ENCODE measurements around the gene AGMO. TPM values are rescaled to one million over a fixed set of nuclear protein-coding genes. Genes with fewer than 3 reads are reported as not detected.

Gene AGMO
- total RNA-seq: 0.60 to 3.8 TPM (median 0.72 TPM) in 3 replicates
- long read RNA-seq, partial matches to known transcripts: 0 of 1 reads
- long read RNA-seq, other reads (novel, unspliced or antisense): 0 of 1 reads

GRCh38 chr7:15561835-15562234 is at the start of gene AGMO:
TSS of gene AGMO (minus strand) at chr7:15562015.
- H3K27ac Mint-ChIP-seq (ENCODE audit: unreplicated experiment): peak within 1 kb of the TSS; percentile 88
- H3K27me3 Mint-ChIP-seq (ENCODE audit: low read depth): no peaks in the 10 kb centered on the region
- H3K9me3 Mint-ChIP-seq (ENCODE audit: low read depth): peaks cover 3% of the 10 kb centered on the region
- H3K36me3 Mint-ChIP-seq (ENCODE audit: low read depth): no peaks in the 10 kb centered on the region
- H3K4me1 Mint-ChIP-seq (ENCODE audit: low read depth): peaks cover 48% of the 10 kb centered on the region
- peak within 1 kb of the TSS; percentile 58 for H3K4me3 Mint-ChIP-seq (ENCODE audit: unreplicated experiment)
- no peak for DNase-seq (ENCODE audit: low spot score)
- peak; percentile 71 for TF ChIP-seq CTCF (IDR thresholded peaks at IDR 0.05)

GRCh38 chr7:15610503-15610902 is 48.7 kb upstream of the AGMO start:
- DNase-seq (ENCODE audit: low spot score): no peak
- Mint-ChIP-seq H3K4me1 (ENCODE audit: low read depth) (peaks cover 27% of the 10 kb centered on the region), H3K27ac (ENCODE audit: unreplicated experiment) (no peak overlapping the region), H3K4me3 (ENCODE audit: unreplicated experiment) (no peak overlapping the region), H3K27me3 (ENCODE audit: low read depth) (no peaks in the 10 kb centered on the region), H3K9me3 (ENCODE audit: low read depth) (no peaks in the 10 kb centered on the region), H3K36me3 (ENCODE audit: low read depth) (no peaks in the 10 kb centered on the region)
- TF ChIP-seq CTCF (IDR thresholded peaks at IDR 0.05): no peak

GRCh38 chr7:15609287-15609686 is 47.5 kb upstream of the AGMO start:
- Mint-ChIP-seq H3K36me3 (ENCODE audit: low read depth) (no peaks in the 10 kb centered on the region), H3K27me3 (ENCODE audit: low read depth) (no peaks in the 10 kb centered on the region)

GRCh38 chr7:15607529-15608210 is 45.9 kb upstream of the AGMO start:
- Mint-ChIP-seq H3K27ac (ENCODE audit: unreplicated experiment) (peak overlapping the region; percentile 17), H3K4me1 (ENCODE audit: low read depth) (peaks cover 37% of the 10 kb centered on the region)
- DNase-seq (ENCODE audit: low spot score): no peak

More at GRCh38 chr7:15609287-15609686, 47.5 kb upstream of the AGMO start:
- TF ChIP-seq CTCF (IDR thresholded peaks at IDR 0.05): no peak
- Mint-ChIP-seq H3K4me1 (ENCODE audit: low read depth) (peaks cover 31% of the 10 kb centered on the region), H3K9me3 (ENCODE audit: low read depth) (no peaks in the 10 kb centered on the region), H3K27ac (ENCODE audit: unreplicated experiment) (no peak overlapping the region), H3K4me3 (ENCODE audit: unreplicated experiment) (no peak overlapping the region)
- no peak for DNase-seq (ENCODE audit: low spot score)

GRCh38 chr7:15606561-15606960 is 44.7 kb upstream of the AGMO start:
- H3K27me3 Mint-ChIP-seq (ENCODE audit: low read depth): no peaks in the 10 kb centered on the region
- no peak overlapping the region for H3K4me3 Mint-ChIP-seq (ENCODE audit: unreplicated experiment)
- TF ChIP-seq CTCF (IDR thresholded peaks at IDR 0.05): no peak
- peaks cover 38% of the 10 kb centered on the region for H3K4me1 Mint-ChIP-seq (ENCODE audit: low read depth)
- H3K36me3 Mint-ChIP-seq (ENCODE audit: low read depth): no peaks in the 10 kb centered on the region
- H3K27ac Mint-ChIP-seq (ENCODE audit: unreplicated experiment): no peak overlapping the region
- DNase-seq (ENCODE audit: low spot score): no peak
- no peaks in the 10 kb centered on the region for H3K9me3 Mint-ChIP-seq (ENCODE audit: low read depth)

More at GRCh38 chr7:15607529-15608210, 45.9 kb upstream of the AGMO start:
- H3K9me3 Mint-ChIP-seq (ENCODE audit: low read depth): no peaks in the 10 kb centered on the region
- H3K36me3 Mint-ChIP-seq (ENCODE audit: low read depth): no peaks in the 10 kb centered on the region
- no peaks in the 10 kb centered on the region for H3K27me3 Mint-ChIP-seq (ENCODE audit: low read depth)
- H3K4me3 Mint-ChIP-seq (ENCODE audit: unreplicated experiment): no peak overlapping the region
- no peak for TF ChIP-seq CTCF (IDR thresholded peaks at IDR 0.05)

All from chondrocyte (in vitro differentiated cells).